Thymus (tissue), 11 donors: ENCODE data around the gene ZNF70. TPM values are rescaled to one million over a fixed set of nuclear protein-coding genes. Genes with fewer than 3 reads are reported as not detected.

Experiments used
- DNase-seq, 9 donors: peaks; one replicate each; pipeline ENCODE4 v3.0.0-alpha.2; 2013; ENCODE audit warnings: low spot score in 9 of 9, low read depth in 6 of 9, missing footprints in 1 of 9
- H3K27ac ChIP-seq, 2 donors: one replicate each; pipeline ENCODE4 v1.5.1; 2013; ENCODE audit warnings: control low read depth in 1 of 2, low read depth in 1 of 2, low read length in 1 of 2, mild to moderate bottlenecking in 1 of 2, moderate library complexity in 1 of 2
- H3K27me3 ChIP-seq, 2 donors: one replicate each; pipeline ENCODE4 v1.5.1; 2013; ENCODE audit warnings: low read length in 1 of 2; ENCODE audit not compliant: control insufficient read depth in 2 of 2, insufficient read depth in 1 of 2
- H3K36me3 ChIP-seq, 2 donors: one replicate each; pipeline ENCODE4 v1.5.1; 2013; ENCODE audit warnings: low read length in 1 of 2, mild to moderate bottlenecking in 1 of 2, moderate library complexity in 1 of 2; ENCODE audit not compliant: control insufficient read depth in 2 of 2, insufficient read depth in 2 of 2
- H3K4me1 ChIP-seq, 2 donors: one replicate each; pipeline ENCODE4 v1.5.1; 2013; ENCODE audit warnings: low read length in 2 of 2; ENCODE audit not compliant: control insufficient read depth in 2 of 2, insufficient read depth in 2 of 2
- H3K4me3 ChIP-seq, 2 donors: one replicate each; pipeline ENCODE4 v1.5.1; 2013; ENCODE audit warnings: low read length in 2 of 2, control low read depth in 1 of 2, mild to moderate bottlenecking in 1 of 2
- H3K9me3 ChIP-seq, 2 donors: one replicate each; pipeline ENCODE4 v1.5.1; 2013; ENCODE audit warnings: low read length in 1 of 2, mild to moderate bottlenecking in 1 of 2; ENCODE audit not compliant: control insufficient read depth in 2 of 2, insufficient read depth in 1 of 2
- WGBS: extraction: QIAGEN DNeasy Blood & Tissue Kit; methylation state at CpG from one replicate; pipeline ENCODE4 v1.1.7; 2013; 5-methylcytosine and 5-hydroxymethylcytosine counted together
- polyA plus RNA-seq: library from polyadenylated mRNA; stranded (reverse); fragments of 200-250 nt; gene quantifications from one replicate; pipeline ENCODE4 v1.2.3, GENCODE V29; 2013
- total RNA-seq: library from RNA; stranded (reverse); fragments of 120-200 nt; gene quantifications from one replicate; pipeline ENCODE4 v1.2.4, GENCODE V29; 2013
- donor health status: healthy.

Gene ZNF70
- total and polyA plus RNA-seq, 2 donors, result 1.4 to 1.7 TPM

DNA sequence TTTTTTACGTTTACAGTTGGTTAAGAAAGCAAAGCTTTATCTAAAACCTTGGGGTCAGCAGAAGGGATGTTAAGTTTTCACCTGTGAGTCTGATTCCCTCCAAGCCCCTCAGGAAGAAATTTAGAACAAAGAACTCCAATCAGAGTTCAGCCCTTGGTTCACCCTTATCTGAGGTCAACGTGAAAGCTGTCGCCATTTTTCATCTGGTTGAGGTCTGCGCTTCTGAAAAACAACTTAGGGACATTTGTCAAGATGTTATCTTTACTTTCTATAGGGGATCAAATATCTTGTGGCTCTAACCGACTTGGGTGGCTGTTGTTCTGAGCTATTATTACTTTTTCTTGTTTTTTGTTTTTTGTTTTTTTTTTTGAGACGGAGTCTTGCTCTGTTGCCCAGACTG, 30.1 kb downstream of the ZNF70 start:
- H3K36me3 ChIP-seq, result no peaks in the 10 kb centered on the region
- no peak for DNase-seq

DNA sequence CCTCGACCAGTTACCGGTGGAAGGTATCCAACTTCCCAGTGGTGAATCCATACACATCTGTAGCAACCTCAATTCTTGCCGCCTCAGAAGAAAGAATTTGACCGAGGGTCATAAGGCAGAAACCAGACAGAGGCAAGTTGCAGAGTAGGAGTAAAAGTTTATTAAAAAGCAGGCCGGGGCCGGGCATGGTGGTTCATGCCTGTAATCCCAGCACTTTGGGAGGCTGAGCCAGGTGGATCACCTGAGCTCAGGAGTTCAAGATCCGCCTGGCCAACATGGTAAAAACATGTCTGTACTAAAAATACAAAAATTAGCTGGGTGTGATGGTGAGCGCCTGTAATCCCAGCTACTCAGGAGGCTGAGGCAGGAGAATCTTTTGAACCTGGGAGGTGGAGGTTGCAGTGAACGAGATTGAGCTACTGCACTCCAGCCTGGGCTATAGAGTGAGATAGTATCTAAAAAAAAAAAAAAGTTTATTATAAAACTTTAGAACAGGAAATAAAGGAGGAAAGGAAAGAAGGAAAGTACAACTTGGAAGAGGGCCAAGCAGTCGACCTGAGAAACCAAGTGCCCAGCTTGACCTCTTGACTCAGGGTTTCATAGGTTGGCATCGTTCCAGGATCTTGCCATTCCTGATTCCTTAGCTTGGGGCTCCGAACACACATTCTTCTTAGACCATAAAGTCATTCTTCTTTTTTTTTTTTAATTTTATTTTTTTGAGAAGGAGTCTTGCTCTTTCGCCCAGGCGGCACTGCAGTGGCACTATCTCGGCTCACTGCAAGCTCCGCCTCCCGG, 32.3 kb downstream of the ZNF70 start:
- no peaks in the 10 kb centered on the region for H3K27me3 ChIP-seq
- no peak overlapping the region for H3K4me3 ChIP-seq
- no peaks in the 10 kb centered on the region for H3K9me3 ChIP-seq
- DNase-seq, result no peak
- peaks cover 14 to 17% of the 10 kb centered on the region in 2 donors for H3K36me3 ChIP-seq
- no peak overlapping the region for H3K27ac ChIP-seq
- peaks cover 11 to 16% of the 10 kb centered on the region in 2 donors for H3K4me1 ChIP-seq
- WGBS, result 93% methylated on average over 17 of the region's 17 CpGs

More for the DNA sequence above, 30.1 kb downstream of the ZNF70 start:
- WGBS, result 95% methylated on average over 6 of the region's 6 CpGs
- Histone ChIP-seq H3K27me3 (no peaks in the 10 kb centered on the region), H3K9me3 (no peaks in the 10 kb centered on the region), H3K4me1 (peaks cover 7 to 13% of the 10 kb centered on the region in 2 donors), H3K4me3 (no peak overlapping the region), H3K27ac (no peak overlapping the region)

DNA sequence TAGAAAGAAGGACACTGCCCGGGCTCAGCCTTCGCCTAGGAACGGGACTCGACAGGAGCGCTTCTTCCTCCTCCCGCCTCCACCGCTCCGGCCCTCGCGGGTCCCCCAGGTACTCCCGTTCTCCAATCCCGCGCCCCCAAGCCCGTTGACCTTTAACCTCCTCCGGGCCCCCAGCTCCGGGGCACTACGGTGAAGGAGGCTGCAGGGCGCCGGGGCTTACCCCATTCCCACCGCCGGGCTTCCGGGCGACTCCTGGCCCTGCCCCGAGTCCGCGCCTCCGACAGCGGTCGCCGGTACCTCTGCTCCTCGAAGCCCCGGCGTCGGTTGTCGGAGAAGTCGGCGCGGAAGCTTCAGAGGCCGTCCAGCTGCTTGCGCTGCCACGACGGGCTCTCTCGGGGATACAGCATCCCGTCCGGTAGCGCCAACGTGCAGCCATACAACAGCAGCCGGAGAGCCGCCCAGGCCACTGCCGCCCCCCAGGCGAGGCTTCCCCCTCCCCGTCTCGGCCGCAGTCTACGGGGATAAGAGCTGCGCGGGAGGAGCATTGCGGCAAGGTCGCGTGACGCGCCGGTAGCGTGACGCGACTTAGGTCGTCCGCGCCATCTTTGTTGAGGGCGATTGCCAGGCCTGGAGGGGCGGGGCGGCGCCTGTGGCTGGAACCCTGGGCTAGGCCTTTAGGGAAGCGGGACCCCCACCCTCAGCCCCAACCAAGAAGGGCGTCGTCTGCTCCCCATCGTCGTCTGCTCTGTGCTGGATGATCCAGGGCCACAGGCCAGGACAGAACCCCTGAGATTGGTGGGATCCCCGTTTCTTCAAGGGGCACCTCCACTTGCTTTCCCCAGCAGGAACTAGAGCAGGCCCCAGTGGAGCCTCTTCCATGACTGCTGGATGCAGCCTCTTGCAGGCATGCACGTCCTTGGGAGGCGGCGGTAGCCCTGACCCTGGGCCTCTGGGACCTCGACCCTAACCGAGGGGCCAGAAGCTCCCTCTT, 33.8 kb downstream of the ZNF70 start:
- peaks cover 11 to 16% of the 10 kb centered on the region in 2 donors for H3K4me1 ChIP-seq
- H3K36me3 ChIP-seq, result peaks cover 24 to 29% of the 10 kb centered on the region in 2 donors
- no peaks in the 10 kb centered on the region for H3K27me3 ChIP-seq
- H3K9me3 ChIP-seq, result no peaks in the 10 kb centered on the region
- peak overlapping the region; percentile 17 to 78 for H3K27ac ChIP-seq
- peak in 8 of 9 donors; percentile 61 to 93 (median 82) for DNase-seq
- H3K4me3 ChIP-seq, result peak overlapping the region; percentile 79 to 90
- 7% methylated on average over 84 of the region's 84 CpGs for WGBS

DNA sequence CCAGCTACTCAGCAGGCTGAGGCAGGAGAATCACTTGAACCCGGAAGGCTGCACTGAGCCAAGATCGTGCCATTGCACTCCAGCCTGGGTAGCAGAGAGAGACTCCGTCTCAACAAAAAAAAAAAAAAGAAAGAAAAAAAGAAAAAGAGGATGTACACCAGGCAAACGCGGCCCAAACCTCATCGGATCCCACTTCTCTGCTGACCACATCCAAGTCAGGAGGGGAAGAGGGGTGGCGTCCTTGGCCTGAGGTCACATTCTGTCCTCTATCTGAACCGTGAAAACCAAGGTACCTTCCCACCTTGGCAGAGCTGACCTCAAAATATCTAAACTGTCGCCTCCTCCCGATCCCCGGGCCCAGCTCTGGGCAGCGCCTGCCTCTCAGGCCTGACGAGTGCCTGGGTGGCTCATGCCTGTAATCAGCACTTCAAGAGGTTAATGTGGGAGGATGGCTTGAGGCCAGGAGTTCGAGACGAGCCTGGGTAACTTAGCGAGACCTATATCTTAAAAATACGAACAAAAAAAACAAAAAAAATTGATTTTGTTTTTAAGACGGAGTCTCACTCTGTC, 35.0 kb downstream of the ZNF70 start:
- no peaks in the 10 kb centered on the region for H3K27me3 ChIP-seq
- WGBS, result 80% methylated on average over 18 of the region's 18 CpGs
- no peak for DNase-seq

DNA sequence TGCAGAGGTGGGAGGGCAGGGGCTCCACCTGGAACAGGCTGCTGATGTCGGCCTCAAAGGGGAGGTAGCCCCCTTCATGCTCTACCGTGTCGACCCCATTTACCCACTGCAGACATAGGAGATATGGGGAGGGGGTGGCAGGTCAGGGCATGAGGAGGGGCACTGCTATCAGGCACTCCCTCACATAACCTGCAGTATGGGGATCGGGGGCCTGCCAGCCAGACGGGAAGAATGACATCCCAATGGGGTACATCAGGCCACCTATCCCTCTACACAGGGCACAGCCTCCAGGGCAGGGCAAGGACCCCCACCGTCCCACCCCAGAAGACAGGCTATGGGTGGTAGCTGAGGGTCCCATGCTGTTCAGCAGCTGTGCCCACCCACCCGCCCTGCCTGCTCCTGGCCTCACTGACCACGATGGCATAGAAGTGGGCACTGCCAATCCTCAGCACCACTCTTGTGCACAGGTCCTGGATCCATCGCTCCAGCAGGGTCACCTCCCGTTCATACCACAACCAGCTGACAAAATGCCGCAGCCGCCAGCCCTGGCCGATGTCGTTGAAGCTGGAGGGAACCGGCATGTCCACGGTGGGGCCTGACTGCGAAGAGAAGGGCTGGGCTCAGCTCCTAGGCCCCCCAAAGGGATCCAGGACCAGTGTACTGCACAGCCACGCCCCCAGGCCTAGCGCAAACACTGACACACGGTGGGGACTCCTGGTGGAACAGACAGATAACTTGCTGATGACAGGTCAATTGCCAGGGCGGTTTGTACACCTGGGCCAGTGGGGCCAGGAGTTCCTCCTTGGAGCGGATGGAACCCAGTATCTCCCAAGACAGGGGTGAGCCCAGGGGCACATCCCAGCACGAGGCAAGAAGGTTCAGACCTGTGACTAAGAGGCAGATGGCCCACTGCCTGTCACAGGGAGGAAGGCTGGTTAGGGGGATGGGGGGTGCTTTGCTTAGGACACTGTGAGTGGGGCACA, 36.0 kb downstream of the ZNF70 start:
- no peaks in the 10 kb centered on the region for H3K9me3 ChIP-seq
- H3K27me3 ChIP-seq, result no peaks in the 10 kb centered on the region
- H3K4me3 ChIP-seq, result no peak overlapping the region
- no peak overlapping the region for H3K27ac ChIP-seq
- H3K36me3 ChIP-seq, result peaks cover 40 to 42% of the 10 kb centered on the region in 2 donors
- 95% methylated on average over 23 of the region's 23 CpGs for WGBS
- H3K4me1 ChIP-seq, result peaks cover 11 to 16% of the 10 kb centered on the region in 2 donors
- DNase-seq, result no peak

More for the DNA sequence above, 35.0 kb downstream of the ZNF70 start:
- H3K36me3 ChIP-seq, result peaks cover 31 to 34% of the 10 kb centered on the region in 2 donors
- no peak overlapping the region for H3K4me3 ChIP-seq
- no peak overlapping the region for H3K27ac ChIP-seq
- peaks cover 11 to 16% of the 10 kb centered on the region in 2 donors for H3K4me1 ChIP-seq
- H3K9me3 ChIP-seq, result no peaks in the 10 kb centered on the region

DNA sequence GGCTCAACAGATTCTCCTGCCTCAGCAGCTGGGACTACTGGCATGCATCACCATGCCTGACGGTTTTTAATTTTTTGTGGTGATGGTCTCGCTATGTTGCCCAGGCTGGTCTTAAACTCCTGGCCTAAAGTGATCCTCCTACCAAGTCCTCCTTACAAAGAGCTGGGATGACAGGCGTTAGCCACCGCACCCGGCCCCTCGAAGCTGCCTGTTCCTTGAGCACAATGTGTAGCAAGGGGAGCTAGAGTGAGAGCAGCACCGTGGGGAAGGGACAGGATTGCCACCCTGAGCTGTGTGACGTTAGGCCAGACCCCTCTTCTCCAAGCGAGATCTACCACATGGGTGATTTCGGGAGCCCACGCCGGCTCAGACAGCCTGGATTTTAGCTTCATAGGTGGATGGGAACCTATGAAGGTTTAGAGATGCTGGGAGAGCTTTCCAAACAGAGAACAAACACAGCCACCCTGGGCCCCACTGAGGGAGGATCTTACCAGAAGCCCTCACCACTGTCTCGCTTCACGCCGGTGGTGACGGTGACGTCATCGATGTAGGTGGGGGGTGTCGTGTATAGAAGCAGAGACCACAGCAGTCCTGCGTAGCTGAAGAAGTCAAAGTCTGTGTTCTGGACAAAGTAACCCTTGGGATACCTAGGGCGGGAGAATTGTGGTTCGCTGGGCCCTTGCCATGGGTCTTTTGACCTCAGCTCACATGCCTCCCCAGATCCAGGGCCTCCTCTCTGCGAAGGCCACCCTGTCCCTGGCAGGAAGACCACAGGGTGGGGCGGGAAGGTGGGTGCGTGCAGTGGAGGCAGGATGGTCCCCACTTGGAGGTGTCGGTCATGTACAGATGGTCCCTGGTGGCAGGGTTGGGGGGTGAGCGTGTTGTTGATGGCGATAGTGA, 37.0 kb downstream of the ZNF70 start:
- no peak for DNase-seq
- no peaks in the 10 kb centered on the region for H3K9me3 ChIP-seq
- WGBS, result 98% methylated on average over 28 of the region's 28 CpGs
- H3K27ac ChIP-seq, result no peak overlapping the region
- H3K36me3 ChIP-seq, result peaks cover 44 to 52% of the 10 kb centered on the region in 2 donors
- no peak overlapping the region for H3K4me3 ChIP-seq
- H3K27me3 ChIP-seq, result no peaks in the 10 kb centered on the region
- peaks cover 11 to 16% of the 10 kb centered on the region in 2 donors for H3K4me1 ChIP-seq

DNA sequence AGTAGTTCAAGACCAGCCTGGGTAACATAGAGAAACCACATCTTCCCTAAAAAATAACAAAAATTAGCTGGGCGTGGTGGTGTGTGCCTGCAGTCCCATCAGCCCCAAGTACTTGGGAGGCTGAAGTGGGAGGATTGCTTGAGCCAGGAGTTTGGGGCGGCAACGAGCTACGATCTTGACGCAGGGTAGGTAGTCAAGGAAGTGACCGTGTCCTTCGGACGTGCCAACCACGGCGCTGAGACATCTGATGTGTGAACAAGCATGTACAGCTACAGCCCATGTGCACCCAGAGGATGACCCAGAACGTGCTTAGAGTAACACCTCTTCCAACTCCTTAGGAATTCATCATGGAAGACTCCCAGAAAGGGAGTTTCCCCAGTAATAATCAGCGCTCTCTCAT, 38.7 kb downstream of the ZNF70 start:
- Histone ChIP-seq H3K4me1 (peaks cover 11 to 12% of the 10 kb centered on the region in 2 donors), H3K27me3 (no peaks in the 10 kb centered on the region), H3K9me3 (no peaks in the 10 kb centered on the region), H3K4me3 (no peak overlapping the region), H3K27ac (no peak overlapping the region), H3K36me3 (peaks cover 47 to 66% of the 10 kb centered on the region in 2 donors)
- WGBS, result 96% methylated on average over 12 of the region's 12 CpGs
- DNase-seq, result no peak
